KMS-11 (cell line): ENCODE measurements around the gene PIP4K2C.
"Not testable (repeated sequence)": the region's sequence is repeated elsewhere in the genome, so short reads cannot be mapped to it uniquely, and the experiment has no call there.

ENCODE experiments used
- H2AFZ ChIP-seq: fragments of 200-600 bp; sonication (generic); 2 replicates; pipeline ENCODE4 v1.6.1; 2016; ENCODE audit warnings: antibody characterized with exemption, mixed run types, low read depth
- H3K27ac ChIP-seq: fragments of 200-600 bp; sonication (generic); 2 replicates; pipeline ENCODE4 v1.6.1; 2016; ENCODE audit warnings: mild to moderate bottlenecking, mixed run types
- H3K27me3 ChIP-seq: fragments of 200-600 bp; sonication (generic); 2 replicates; pipeline ENCODE4 v1.6.1; 2017; ENCODE audit warnings: mild to moderate bottlenecking, low read depth, mixed run types, moderate library complexity; ENCODE audit not compliant: insufficient read depth
- H3K36me3 ChIP-seq: fragments of 200-600 bp; sonication (generic); 2 replicates; pipeline ENCODE4 v1.6.1; 2017; ENCODE audit warnings: mild to moderate bottlenecking, mixed run types; ENCODE audit not compliant: insufficient read depth
- H3K4me1 ChIP-seq: fragments of 200-600 bp; sonication (generic); 2 replicates; pipeline ENCODE4 v1.6.1; 2016; ENCODE audit warnings: mild to moderate bottlenecking, low read depth, mixed run types; ENCODE audit not compliant: poor library complexity, severe bottlenecking
- H3K4me2 ChIP-seq: fragments of 200-600 bp; sonication (generic); 2 replicates; pipeline ENCODE4 v1.7.0; 2016; ENCODE audit warnings: mild to moderate bottlenecking, mixed run types
- H3K4me3 ChIP-seq: fragments of 200-600 bp; sonication (generic); IDR thresholded peaks from 2 replicates; pipeline ENCODE4 v1.6.1; 2017; ENCODE audit warnings: low read depth, low read length, mixed read lengths; ENCODE audit not compliant: insufficient read depth
- H3K79me2 ChIP-seq: fragments of 200-600 bp; sonication (generic); 2 replicates; pipeline ENCODE4 v1.6.1; 2016; ENCODE audit warnings: low read depth, mixed run types; ENCODE audit not compliant: insufficient read depth
- H3K9ac ChIP-seq: fragments of 200-600 bp; sonication (generic); 2 replicates; pipeline ENCODE4 v1.6.1; 2016; ENCODE audit warnings: mild to moderate bottlenecking, mixed run types
- H4K20me1 ChIP-seq: fragments of 200-600 bp; sonication (generic); 2 replicates; pipeline ENCODE4 v1.6.1; 2016; ENCODE audit warnings: mild to moderate bottlenecking, mixed run types; ENCODE audit not compliant: insufficient read depth
- CTCF ChIP-seq: fragments of 200-600 bp; sonication (generic); conservative IDR thresholded peaks from 2 replicates; pipeline ENCODE4 v1.6.1; 2017; ENCODE audit warnings: low read depth, mild to moderate bottlenecking, antibody characterized with exemption, low read length, moderate library complexity, mixed read lengths

Gene PIP4K2C

GRCh38 chr12:57616383-57617101 lies 25.6 kb downstream of the PIP4K2C start:
- peaks cover 44% of the 10 kb centered on the region for H3K4me1 ChIP-seq
- no peak overlapping the region for H2AFZ ChIP-seq
- H3K9ac ChIP-seq, result no peak overlapping the region
- H3K4me2 ChIP-seq, result no peak overlapping the region
- no peaks in the 10 kb centered on the region for H3K36me3 ChIP-seq
- no peak overlapping the region for H3K27ac ChIP-seq
- H3K4me3 ChIP-seq, result no peak overlapping the region
- H3K27me3 ChIP-seq, result no peaks in the 10 kb centered on the region
- no peaks in the 10 kb centered on the region for H3K79me2 ChIP-seq
- no peak for TF ChIP-seq CTCF
- H4K20me1 ChIP-seq, result no peaks in the 10 kb centered on the region

- H3K27me3 ChIP-seq, result peaks cover 12% of the 10 kb centered on the region
- peaks cover 32% of the 10 kb centered on the region for H3K4me1 ChIP-seq
- no peak overlapping the region for H3K27ac ChIP-seq
- H3K9ac ChIP-seq, result no peak overlapping the region
- no peaks in the 10 kb centered on the region for H3K36me3 ChIP-seq
- TF ChIP-seq CTCF, result no peak
- no peak overlapping the region for H3K4me2 ChIP-seq
- H2AFZ ChIP-seq, result no peak overlapping the region
- no peaks in the 10 kb centered on the region for H3K79me2 ChIP-seq
- H3K4me3 ChIP-seq, result no peak overlapping the region
- H4K20me1 ChIP-seq, result no peaks in the 10 kb centered on the region
Observed at GRCh38 chr12:57617942-57618341, 26.9 kb downstream of the PIP4K2C start.

GRCh38 chr12:57618431-57618830 lies 27.4 kb downstream of the PIP4K2C start:
- H3K27ac ChIP-seq, H4K20me1 ChIP-seq, H3K4me2 ChIP-seq, H3K79me2 ChIP-seq, H3K4me3 ChIP-seq, H2AFZ ChIP-seq, H3K9ac ChIP-seq, H3K36me3 ChIP-seq: not testable (repeated sequence)
- peaks cover 27% of the 10 kb centered on the region for H3K4me1 ChIP-seq
- peaks cover 15% of the 10 kb centered on the region for H3K27me3 ChIP-seq

GRCh38 chr12:57618966-57619433 lies 28.0 kb downstream of the PIP4K2C start:
- H3K4me3 ChIP-seq, result no peak overlapping the region
- TF ChIP-seq CTCF, result no peak
- no peak overlapping the region for H3K9ac ChIP-seq
- no peak overlapping the region for H3K27ac ChIP-seq
- peaks cover 18% of the 10 kb centered on the region for H3K27me3 ChIP-seq
- no peaks in the 10 kb centered on the region for H3K79me2 ChIP-seq
- H2AFZ ChIP-seq, result no peak overlapping the region
- H4K20me1 ChIP-seq, result no peaks in the 10 kb centered on the region
- H3K4me1 ChIP-seq, result peaks cover 21% of the 10 kb centered on the region
- H3K36me3 ChIP-seq, result no peaks in the 10 kb centered on the region
- no peak overlapping the region for H3K4me2 ChIP-seq
